Dermis lymphatic vessel endothelial cell (primary cell): ENCODE measurements around the gene RRN3. TPM values are rescaled to one million over a fixed set of nuclear protein-coding genes. Genes with fewer than 3 reads are reported as not detected.

Experiments used
- total RNA-seq: library from RNA; depleted of rRNA; stranded (reverse); fragments of >200 nt; gene quantifications from 2 replicates; pipeline ENCODE4 v1.2.1, GENCODE V29; 2014

RRN3 gene, protein sequence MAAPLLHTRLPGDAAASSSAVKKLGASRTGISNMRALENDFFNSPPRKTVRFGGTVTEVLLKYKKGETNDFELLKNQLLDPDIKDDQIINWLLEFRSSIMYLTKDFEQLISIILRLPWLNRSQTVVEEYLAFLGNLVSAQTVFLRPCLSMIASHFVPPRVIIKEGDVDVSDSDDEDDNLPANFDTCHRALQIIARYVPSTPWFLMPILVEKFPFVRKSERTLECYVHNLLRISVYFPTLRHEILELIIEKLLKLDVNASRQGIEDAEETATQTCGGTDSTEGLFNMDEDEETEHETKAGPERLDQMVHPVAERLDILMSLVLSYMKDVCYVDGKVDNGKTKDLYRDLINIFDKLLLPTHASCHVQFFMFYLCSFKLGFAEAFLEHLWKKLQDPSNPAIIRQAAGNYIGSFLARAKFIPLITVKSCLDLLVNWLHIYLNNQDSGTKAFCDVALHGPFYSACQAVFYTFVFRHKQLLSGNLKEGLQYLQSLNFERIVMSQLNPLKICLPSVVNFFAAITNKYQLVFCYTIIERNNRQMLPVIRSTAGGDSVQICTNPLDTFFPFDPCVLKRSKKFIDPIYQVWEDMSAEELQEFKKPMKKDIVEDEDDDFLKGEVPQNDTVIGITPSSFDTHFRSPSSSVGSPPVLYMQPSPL
- 26.8 and 41.5 TPM in 2 replicates for total RNA-seq

GRCh38 chr16:15093955-15094827 is at the start of gene RRN3:
Gene RRN3, minus strand, starts transcription at chr16:15094272. Its CDS starts 39 bp downstream, at chr16:15094233.

Other genes with a start within 250 kb of the RRN3 start
- 21.3 and 22.6 TPM in 2 replicates for gene NPIPA1, start 156.8 kb downstream of the RRN3 start, total RNA-seq
- gene PDXDC1, start 119.2 kb downstream of the RRN3 start, total RNA-seq: 134 and 135 TPM in 2 replicates
- gene NTAN1, start 38.2 kb downstream of the RRN3 start, total RNA-seq: 215 and 303 TPM in 2 replicates